GM19023 (cell line): Measurements from ENCODE around the gene RHBDD2.

Experiments used
- ATAC-seq: cut with Tn5 transposase; IDR thresholded peaks from one replicate; pipeline ENCODE4 v1.9.1; 2021; ENCODE audit warnings: mild to moderate bottlenecking, moderate library complexity; ENCODE audit not compliant: unreplicated experiment

RHBDD2 gene

GRCh38 chr7:75916259-75916658 lies 37.4 kb downstream of the RHBDD2 start:
- no peak for ATAC-seq

- no peak for ATAC-seq
These were observed 38.1 kb downstream of the RHBDD2 start for GRCh38 chr7:75916685-75917634.

- no peak for ATAC-seq
These were observed 41.8 kb downstream of the RHBDD2 start for GRCh38 chr7:75920431-75921161.

GRCh38 chr7:75921479-75921878 lies 42.6 kb downstream of the RHBDD2 start:
- no peak for ATAC-seq

- ATAC-seq = no peak
These were observed 44.3 kb downstream of the RHBDD2 start for GRCh38 chr7:75922966-75923603.

- no peak for ATAC-seq
These were observed 45.4 kb downstream of the RHBDD2 start for GRCh38 chr7:75924256-75924655.

- no peak for ATAC-seq
These were observed 46.1 kb downstream of the RHBDD2 start for GRCh38 chr7:75924889-75925288.

- ATAC-seq = no peak
These were observed 47.0 kb downstream of the RHBDD2 start for GRCh38 chr7:75925717-75926435.

GRCh38 chr7:75928568-75928914 lies 49.7 kb downstream of the RHBDD2 start:
- peak; percentile 92 for ATAC-seq

- ATAC-seq = no peak
These were observed 52.8 kb downstream of the RHBDD2 start for GRCh38 chr7:75931680-75932079.

GRCh38 chr7:75937958-75938786 lies 59.3 kb downstream of the RHBDD2 start:
- ATAC-seq = no peak
